NOMO-1 treated with dmso at 0.1 percent for 144 hours (cell line): ENCODE data around the gene TAMM41.
A peak's percentile ranks its signal among the peaks of the same experiment; 100 is the strongest.
"Not testable (repeated sequence)": the region's sequence is repeated elsewhere in the genome, so short reads cannot be mapped to it uniquely, and the experiment has no call there.

ENCODE experiments used
- DNase-seq: peaks from one replicate; lab custom pipeline; 2025; ENCODE audit not compliant: unreplicated experiment; lab: John Stamatoyannopoulos, UW

Gene TAMM41

DNA sequence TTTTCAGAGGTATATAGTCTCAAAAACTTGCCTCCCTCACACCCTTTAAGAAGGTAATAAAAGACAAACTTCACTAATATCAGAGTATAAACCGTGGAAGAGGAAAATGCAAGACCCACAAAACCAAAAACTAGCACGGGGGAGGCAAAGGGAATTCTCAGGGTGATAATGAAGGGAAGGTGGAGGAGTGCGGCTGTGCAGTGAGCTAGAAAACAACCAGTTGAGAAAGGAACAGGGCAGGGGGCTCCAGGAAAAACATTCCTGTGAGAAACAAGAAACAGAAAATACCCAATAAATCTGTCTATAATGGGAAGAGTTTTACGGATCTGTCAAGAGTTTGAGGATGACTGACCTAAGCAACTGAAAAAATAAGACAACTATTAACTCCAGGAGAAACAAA, 31.6 kb downstream of the TAMM41 start:
- DNase-seq, result no peak

DNA sequence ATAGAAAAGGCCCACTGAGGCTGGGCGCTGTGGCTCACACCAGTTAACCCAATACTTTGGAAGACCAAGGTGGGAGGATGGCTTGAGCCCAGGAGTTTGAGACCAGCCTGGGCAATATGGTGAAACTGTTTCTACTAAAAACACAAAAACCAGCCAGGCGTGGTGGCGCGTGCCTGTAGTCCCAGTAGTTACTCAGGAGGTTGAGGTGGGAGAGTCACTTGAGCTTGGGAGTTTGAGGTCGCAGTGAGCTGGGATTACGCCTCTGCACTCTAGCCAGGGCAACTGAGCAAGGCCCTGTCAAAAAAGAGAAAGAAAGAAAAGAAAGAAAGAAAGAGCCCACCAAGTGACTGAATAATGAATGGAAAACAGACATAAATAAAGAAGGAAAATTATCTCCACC, 32.0 kb downstream of the TAMM41 start:
- no peak for DNase-seq

DNA sequence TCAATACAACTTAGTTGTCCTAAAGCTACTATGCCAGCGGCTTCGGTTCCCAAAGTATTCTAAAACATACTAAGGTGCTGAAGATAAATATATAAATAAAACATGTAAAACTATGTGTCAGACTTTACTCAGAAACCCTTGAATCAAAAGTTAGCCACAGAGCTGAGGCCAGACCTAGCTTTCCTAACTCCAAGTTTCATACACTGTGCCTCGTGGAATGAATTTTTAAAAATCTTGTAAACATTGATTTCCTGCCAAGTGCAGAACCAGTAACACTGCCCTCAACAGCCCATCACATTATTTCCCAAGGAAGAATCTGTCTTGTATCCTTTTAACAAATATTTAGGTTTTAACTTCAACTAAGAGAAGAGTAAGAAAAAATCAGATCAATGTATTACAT, 36.4 kb downstream of the TAMM41 start:
- no peak for DNase-seq

DNA sequence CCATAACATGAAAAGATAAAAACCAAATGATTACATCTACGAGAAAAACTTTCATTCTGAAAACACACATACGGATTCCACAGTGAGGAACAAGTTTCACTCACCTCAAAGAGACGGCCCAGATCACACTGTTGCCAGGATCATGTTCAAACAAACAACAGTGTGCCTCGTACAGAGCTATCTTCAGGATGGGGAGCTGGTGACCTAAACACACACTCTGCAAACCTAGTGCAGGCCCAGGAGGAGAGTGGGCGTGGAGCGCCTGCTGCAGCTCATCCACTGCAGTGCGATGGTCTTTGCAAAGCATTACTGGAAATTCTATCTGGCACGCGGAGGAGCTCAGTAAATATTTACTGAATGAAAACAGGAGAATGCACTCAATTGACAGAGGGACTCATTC, 38.5 kb downstream of the TAMM41 start:
- DNase-seq, result no peak

DNA sequence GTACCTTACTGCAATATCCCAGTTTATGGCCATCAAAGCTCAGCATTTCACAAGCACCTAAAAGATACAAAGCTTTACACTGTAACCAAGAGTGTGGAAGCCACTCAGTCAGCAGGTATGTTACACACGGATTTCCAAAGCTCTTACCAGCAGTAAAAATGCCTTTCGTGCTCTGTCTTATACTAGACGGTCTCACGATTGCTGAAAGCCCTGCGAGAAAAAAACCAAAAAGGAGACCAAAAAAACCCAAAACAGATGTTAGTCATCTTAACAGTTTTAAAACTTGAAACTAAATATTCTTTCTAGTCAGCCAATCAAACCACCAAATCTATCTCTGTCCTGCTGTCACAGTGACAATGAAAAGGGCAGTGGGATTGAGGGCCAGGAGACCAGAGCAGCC, 39.0 kb downstream of the TAMM41 start:
- DNase-seq, result no peak

DNA sequence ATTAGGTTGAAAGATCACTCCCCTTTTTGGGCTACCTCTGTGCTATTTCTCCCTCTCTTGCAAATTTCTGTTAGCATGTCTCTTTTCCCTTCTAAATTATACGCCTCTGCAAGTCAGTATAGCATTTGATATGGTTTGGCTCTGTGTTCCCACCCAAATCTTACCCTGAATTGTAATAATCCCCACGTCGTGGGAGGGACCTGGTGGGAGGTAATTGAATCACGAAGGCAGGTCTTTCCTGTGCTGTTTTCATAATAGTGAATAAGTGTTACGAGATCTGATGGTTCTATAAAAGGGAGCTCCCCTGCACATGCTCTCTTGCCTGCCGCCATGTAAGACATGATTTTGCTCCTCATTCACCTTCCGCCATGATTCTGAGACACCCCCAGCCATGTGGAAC, 41.0 kb downstream of the TAMM41 start:
- no peak for DNase-seq

DNA sequence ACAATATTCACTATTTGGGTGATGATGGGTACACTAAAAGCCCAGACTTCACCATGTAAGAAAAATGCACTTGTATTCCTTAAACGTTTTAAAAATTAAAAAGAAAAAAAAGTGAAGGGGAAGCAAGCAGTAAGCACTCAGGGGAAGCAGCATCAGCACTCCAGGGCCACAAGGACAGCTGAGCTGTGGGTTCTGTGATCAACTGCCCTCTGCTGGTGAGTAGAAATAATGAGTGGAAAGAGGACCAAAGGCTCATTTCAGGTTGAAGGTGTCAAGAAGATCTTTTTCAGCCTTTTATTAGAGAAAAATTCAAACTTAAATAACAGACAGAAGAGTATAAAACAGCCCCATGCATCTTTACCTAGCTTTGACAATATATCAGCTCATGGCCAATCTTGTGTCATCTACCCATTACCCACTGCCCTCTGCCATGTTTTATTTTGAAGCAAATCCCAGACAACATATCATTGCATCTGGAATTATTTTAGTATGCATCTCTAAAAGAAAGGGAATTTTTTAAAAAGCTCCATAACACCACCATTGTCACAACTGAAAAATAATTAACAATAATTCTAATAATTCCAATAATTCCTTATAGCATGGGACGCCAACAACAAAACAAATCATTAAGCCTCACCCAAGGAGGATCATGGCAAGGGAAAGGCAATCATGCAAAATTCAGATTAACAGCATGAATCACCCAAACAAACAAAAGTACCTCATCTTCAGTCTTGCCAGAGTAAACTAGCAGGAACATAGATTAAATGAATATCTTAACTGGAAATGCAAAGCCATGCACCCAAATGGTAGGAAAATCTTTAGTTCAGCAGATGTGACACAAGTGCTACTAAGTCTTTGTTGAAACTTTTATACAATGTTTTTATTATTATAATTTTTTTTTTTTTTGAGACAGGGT, 42.5 kb downstream of the TAMM41 start:
- DNase-seq, result peak; percentile 49

DNA sequence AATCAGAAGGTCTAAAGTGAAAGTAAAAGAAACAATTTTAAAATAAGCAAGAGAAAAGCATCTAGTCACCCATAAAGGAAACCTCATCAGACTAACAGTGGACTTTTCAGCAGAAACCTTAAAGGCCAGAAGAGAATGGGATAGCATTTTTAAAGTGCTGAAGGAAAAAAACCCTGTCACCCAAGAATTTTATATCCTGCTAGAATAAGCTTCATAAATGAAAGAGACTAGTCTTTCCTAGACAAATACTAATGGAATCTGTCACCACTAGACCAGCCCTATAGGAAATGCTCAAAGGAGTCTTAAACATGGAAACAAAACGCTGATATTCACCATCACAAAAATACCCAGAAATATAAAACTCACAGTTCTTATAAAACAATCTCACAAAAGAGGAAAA, 46.9 kb downstream of the TAMM41 start:
- no peak for DNase-seq

DNA sequence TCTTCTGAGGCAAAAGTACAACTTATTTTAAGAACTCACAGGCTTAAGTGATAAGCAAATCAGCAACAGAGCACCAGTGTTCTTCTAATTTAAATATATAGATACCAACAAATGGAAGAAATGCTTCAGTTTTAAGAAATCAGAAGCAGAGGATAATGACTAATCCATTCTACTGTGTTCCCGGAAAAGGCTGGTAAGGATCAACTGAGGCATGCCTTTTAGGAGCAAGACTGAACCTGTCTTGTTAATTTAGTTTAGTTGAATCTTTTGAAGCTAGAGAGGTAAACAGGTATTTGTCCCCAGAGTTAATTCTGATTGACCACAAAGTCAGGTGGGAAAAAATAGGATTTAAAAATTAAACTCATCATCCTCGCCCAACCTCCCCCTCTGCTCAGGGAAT, 51.8 kb downstream of the TAMM41 start:
- DNase-seq, result no peak

DNA sequence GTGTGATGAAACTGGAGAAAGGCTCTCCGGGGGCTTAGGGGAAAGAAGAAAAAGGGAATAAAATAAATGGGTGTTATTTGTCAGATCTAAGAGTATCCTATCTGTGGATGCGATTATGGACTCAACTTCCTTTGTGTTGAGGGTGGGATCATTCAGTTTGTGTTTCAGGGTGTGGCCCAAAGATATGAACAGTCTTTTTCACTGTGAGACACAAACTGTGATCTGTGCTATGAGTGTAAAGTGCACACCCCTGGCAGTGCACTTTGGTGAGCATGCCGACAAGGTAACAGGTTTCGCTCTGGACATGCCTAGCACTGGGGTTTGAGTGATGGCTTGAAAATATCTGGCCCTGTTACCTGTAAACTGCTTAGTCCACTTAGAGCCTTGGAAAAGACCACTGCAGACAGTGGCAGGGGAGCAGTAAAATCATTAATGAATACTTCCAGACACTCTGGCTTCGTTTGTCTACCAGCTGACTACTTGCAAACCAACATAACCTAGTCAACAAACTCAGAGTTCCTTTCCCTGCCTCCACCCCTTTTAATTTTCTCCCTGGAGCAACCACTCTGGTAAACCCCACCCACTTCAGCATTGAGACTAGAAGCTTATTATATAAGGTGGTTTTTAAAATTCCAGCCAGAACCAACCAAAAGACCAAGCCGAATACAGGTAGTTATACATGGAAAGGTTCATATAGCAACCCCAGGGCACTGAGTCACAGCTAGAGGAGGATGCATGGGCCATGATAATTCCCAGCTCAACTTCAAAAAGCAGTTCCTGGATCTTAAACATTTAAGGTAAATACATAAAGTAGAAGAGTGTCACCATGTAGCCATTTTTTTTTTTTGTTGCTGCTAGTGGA, 55.1 kb downstream of the TAMM41 start:
- no peak for DNase-seq

DNA sequence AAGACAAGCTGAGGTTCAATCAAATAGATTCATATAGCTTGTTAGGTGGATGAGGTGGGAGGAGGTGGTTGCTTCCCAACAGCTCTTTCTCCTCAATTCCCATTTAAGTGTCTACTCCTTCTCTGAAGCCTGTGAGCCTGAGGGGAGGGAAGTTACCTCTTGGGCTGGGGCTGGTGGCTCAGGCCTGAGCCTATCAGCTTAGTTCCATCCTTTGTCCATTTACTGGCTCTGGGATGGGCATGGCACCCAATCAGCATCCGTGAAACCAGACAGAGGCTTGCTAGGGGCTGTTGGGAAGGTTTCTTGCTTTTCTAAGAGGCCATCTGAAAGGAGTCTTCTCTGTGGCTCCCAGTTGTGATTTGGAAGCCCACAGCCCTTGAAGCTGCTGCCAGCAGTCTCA, 57.3 kb downstream of the TAMM41 start:
- no peak for DNase-seq

DNA sequence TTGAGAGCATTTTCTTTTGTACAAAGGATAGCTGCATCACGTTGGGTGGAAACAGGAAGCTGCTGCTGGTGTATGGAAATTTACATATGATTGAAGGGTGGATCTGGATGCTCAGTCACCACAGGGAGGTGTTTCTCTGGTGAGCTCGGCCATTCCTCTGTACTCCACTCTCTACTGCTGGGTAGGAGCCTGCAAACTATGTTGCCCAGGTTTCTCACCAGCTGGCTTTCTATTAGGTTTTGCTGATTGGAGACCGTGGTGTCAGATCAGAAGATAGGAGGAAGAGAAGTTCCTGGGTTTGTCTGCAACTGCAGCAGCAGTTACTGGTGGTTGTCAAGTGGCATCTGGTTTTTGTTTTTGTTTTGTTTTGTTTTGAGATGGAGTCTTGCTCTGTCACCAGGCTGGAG, 61.7 kb downstream of the TAMM41 start:
- DNase-seq, result no peak

DNA sequence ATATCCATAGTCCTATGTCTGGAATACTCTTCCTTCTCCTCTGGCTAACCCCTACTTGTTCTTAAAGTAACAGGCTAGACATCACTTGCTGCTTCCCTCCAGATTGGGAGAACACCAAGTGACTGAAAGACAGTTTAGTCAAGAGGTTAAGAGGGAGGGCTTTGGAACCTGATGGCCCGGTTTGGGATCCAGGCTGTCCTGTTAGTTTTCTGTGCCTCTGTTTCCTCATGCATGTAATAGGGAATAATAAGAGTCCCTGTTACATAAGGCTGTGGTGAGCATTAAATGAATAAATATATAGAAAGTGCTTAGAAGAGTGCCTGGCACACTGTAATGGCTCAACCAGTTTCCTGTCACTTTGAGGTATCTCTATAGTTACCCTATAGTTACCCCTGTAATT, 66.3 kb downstream of the TAMM41 start:
- no peak for DNase-seq

DNA sequence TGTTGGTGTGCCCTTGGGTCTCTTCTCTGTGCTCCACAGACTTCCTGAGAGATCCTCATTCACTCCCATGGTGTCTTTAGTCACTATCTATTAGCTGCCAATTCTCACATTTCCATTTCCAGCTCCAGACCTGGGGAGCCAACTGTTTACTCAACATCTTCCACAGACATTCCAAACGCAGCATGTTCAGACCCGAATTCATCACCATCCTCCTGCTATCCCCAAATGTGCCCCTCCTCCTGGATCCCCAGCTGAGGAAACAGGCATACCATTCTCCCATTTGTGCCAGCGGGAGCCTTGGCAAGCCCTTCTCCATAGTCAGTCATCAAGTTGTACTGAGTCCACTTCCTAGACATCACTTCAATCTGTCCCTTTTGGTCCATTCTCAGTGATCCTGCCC, 67.1 kb downstream of the TAMM41 start:
- no peak for DNase-seq

DNA sequence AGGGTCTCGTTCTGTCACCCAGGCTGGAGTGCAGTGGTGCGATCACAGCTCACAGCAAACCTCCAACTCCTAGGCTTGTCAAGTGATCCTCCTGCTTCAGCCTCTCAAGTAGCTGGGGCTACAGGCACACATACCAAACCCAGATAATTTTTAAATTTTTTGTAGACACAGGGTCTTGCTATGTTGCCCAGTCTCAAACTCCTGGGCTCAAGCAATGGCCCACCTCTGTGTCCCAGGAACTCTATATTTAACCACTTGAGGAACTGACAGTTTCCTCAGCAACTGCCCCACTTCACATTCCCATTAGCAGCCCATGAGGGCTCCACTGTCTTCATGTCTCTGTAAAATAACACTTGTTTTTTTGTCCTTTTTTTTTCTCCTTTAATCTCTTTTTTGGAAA, 68.4 kb downstream of the TAMM41 start:
- DNase-seq, result no peak

DNA sequence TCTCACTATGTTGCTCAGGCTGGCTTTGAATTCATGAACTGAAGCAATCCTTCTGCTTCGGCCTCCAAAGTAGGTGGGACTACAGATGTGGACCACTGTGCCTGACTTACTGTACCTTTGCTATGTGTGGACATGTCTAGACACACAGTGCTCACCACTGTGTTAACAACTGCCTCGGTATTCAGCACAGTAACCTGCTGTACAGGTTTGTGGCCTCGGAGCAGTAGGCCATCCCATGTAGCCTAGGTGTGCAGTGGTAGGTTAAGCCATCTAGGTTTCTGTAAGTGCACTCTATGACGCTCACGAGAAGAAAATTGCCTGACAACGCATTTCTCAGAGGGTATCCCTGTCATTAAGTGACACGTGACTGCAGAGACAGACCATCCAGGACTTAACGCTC, 70.3 kb downstream of the TAMM41 start:
- no peak for DNase-seq

DNA sequence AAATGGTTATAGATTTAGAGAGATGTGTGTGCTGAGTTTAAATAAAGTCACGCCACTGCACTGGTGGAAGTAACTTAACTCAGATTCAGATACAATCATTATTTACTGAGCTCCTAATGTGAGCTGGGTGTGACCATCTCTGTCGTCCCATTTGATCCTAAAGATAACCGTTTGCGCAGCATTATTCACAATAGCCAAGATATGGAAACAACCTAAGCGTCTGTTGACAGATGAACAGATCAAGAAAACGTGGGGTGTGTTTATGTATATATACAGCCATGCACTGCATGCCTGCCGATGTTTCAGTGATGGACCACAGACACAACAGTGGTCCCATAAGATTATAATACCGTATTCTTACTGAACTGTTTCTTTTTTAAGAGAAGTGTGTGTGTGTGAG, 71.2 kb downstream of the TAMM41 start:
- no peak for DNase-seq

DNA sequence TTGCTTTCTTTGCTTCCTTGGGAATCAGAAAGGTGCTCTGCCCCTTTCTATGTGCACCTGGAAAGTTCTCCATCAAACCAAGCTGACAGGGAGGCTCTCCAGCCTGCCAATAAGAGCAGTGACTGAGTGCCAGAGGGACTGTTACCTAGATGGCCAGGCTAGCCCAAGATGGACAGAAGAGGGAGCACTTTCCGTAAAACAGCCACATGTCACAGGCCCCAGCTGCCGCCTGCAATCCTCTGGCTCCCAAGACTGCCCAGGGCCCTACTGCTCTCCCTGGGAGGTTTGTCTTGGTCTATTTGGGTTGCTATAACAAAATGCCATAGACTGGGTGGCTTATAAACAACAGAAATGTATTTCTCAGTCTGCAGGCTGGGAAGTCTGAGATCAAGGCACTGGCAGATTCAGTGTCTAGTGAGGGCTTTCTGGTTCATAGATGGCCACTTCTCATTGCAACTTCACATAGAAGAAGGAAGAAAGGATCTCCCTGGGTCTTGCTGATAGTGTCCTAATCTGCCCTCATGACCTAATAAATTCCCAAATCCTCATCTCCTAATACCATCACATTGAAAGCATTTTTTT, 72.3 kb downstream of the TAMM41 start:
- no peak for DNase-seq

DNA sequence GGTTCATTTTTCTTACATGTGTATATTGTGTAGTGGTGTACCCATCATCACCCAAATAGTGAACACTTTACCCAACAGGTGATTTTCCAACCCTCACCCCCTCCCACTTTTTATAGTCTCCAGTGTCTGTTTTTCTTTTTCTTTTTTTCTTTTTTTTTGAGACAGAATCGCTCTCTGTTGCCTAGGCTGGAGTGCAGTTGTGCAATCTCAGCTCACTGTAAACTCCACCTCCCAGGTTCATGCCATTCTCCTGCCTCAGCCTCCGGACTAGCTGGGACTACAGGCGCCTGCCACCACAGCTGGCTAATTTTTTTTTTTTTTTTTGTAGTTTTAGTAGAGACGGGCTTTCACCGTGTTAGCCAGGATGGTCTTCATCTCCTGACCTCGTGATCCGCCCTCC, 74.8 kb downstream of the TAMM41 start:
- DNase-seq, result not testable (repeated sequence)

DNA sequence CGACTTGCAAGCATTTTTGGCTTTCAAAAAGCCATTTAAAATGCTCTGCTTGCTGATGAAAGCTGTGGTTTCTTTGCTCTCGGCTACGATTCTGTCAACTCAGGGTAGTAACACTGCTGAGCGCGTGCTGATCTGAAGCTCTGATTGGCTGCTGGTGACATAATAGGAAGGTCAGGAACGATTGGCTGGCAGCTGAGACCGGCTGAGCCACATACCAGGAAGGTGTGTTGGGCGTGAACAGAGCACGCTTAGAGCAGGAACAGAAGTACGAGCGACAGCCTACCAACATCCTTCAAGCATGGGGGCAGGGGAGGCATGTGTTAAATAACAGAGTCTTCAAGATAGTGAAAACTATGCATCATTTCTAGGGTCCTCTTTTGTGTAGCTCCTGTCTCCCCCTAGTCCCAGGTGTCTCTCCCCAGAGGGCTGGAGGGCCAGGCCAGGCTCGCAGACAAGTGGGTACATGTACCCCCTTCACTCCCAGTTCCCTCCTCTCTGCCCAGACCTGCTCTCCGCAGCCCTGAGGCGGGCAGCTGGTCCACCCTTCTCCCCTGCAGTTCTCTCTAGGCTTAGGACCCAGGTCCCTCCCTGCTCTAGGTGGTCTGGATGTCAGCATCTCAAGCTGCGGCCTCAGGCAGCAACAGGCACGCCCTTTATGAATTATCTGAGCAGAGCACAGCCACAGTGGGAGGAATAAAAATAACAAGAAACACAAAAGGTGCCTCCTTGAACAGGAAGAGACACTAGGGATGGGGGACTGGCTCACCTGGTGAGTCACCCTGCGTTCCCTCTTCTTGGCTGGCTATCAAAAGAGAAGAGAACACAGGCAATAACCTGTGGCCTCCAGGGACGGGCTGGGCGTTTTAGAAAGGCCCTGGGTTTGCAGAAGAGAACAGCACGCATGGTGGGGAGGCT, 76.0 kb downstream of the TAMM41 start:
- DNase-seq, result peak; percentile 77
